PC-3 (cell line): ENCODE results near the gene MMP15. TPM values are rescaled to one million over a fixed set of nuclear protein-coding genes. Genes with fewer than 3 reads are reported as not detected.
A peak's percentile ranks its signal among the peaks of the same experiment; 100 is the strongest.

ENCODE experiments used
- ATAC-seq: fragments of 200-7000 bp; cut with Tn5 transposase; 2 replicates; pipeline ENCODE4 v1.9.1; 2020; ENCODE audit warnings: mild to moderate bottlenecking, moderate library complexity
- BruUV-seq: library from RNA; stranded (reverse); fragments of 400-500 nt; replicated peaks from 2 replicates; lab custom pipeline; 2021; lab: Mats Ljungman, UMichigan
- CTCF ChIA-PET: fragments of 300-600 bp; sonication (Branson Sonifier 250); formaldehyde crosslinking; loops from one replicate; lab custom pipeline; 2022; ENCODE audit warnings: antibody characterized with exemption; lab: Charles Lee
- POLR2A ChIA-PET: fragments of 300-600 bp; sonication (Branson Sonifier 250); formaldehyde crosslinking; loops from one replicate; lab custom pipeline; 2022; ENCODE audit warnings: antibody characterized with exemption; ENCODE audit not compliant: unreplicated experiment; lab: Charles Lee
- DNase-seq: peaks from one replicate; pipeline ENCODE4 v3.0.0-alpha.2; 2015
- H2AFZ ChIP-seq: fragments of 300-600 bp; sonication (generic); 2 replicates; pipeline ENCODE4 v1.6.0; 2016; ENCODE audit warnings: antibody characterized with exemption, low read length
- H3F3A ChIP-seq: fragments of 300-600 bp; sonication (generic); one replicate; pipeline ENCODE4 v1.6.0; 2017; ENCODE audit warnings: antibody characterized with exemption, low read length, control low read depth, mild to moderate bottlenecking; ENCODE audit not compliant: unreplicated experiment
- H3K27ac ChIP-seq: fragments of 300-600 bp; sonication (generic); 2 replicates; pipeline ENCODE4 v1.5.1; 2016; ENCODE audit warnings: mild to moderate bottlenecking, low read length
- H3K27me3 ChIP-seq: fragments of 300-600 bp; sonication (generic); 2 replicates; pipeline ENCODE4 v1.6.1; 2016; ENCODE audit warnings: low read length, mixed read lengths
- H3K36me3 ChIP-seq: fragments of 300-600 bp; sonication (generic); 2 replicates; pipeline ENCODE4 v1.6.1; 2016; ENCODE audit warnings: low read depth, mixed run types, low read length, mixed read lengths
- H3K4me1 ChIP-seq: fragments of 300-600 bp; sonication (generic); 2 replicates; pipeline ENCODE4 v1.5.1; 2016; ENCODE audit warnings: low read length; ENCODE audit not compliant: insufficient read depth
- H3K4me2 ChIP-seq: fragments of 300-600 bp; sonication (generic); 2 replicates; pipeline ENCODE4 v1.6.0; 2016; ENCODE audit warnings: low read length
- H3K4me3 ChIP-seq: fragments of 300-600 bp; sonication (generic); 2 replicates; pipeline ENCODE4 v1.5.1; 2016; ENCODE audit warnings: mild to moderate bottlenecking, low read length, mixed read lengths
- H3K79me2 ChIP-seq: fragments of 300-600 bp; sonication (generic); 2 replicates; pipeline ENCODE4 v1.6.1; 2017; ENCODE audit warnings: low read length, mixed read lengths
- H3K9ac ChIP-seq: fragments of 300-600 bp; sonication (generic); 2 replicates; pipeline ENCODE4 v1.6.0; 2016; ENCODE audit warnings: mild to moderate bottlenecking, low read length
- H3K9me2 ChIP-seq: fragments of 300-600 bp; sonication (generic); replicated peaks from 2 replicates; pipeline ENCODE4 v1.6.1; 2016; ENCODE audit warnings: mixed run types, low read length, mixed read lengths
- H3K9me3 ChIP-seq: fragments of 300-600 bp; sonication (generic); 2 replicates; pipeline ENCODE4 v1.6.1; 2016; ENCODE audit warnings: low read length, mixed read lengths
- H4K20me1 ChIP-seq: fragments of 300-600 bp; sonication (generic); 2 replicates; pipeline ENCODE4 v1.6.1; 2016; ENCODE audit warnings: low read length, mixed read lengths
- EZH2 ChIP-seq: fragments of 300-600 bp; sonication (generic); IDR thresholded peaks from one replicate; pipeline ENCODE4 v1.6.1; 2017; ENCODE audit warnings: antibody characterized with exemption, mild to moderate bottlenecking, low read length; ENCODE audit not compliant: unreplicated experiment
- EZH2phosphoT487 ChIP-seq: fragments of 300-600 bp; sonication (generic); IDR thresholded peaks from 2 replicates; pipeline ENCODE4 v1.6.1; 2018; ENCODE audit warnings: mild to moderate bottlenecking, antibody characterized with exemption, low read length, borderline replicate concordance
- intact Hi-C: fragments of 100-400 bp; cut with micrococcal nuclease; formaldehyde crosslinking; loops from 2 replicates; pipeline ENCODE4 v1.9.0; 2023
- total RNA-seq: library from RNA; depleted of rRNA; stranded (reverse); fragments of >200 nt; gene quantifications from 2 replicates; pipeline ENCODE4 v1.2.3, GENCODE V29; 2014
- TF ChIP-seq, protein P1 (sequence below): fragments of 300-600 bp; sonication (generic); conservative IDR thresholded peaks from 2 replicates; pipeline ENCODE4 v1.5.1; 2017; ENCODE audit warnings: antibody characterized with exemption, low read depth, mild to moderate bottlenecking, low read length

The MMP15 gene
- total RNA-seq, 1 experiment from 2014 or later: 6.3 TPM

DNA sequence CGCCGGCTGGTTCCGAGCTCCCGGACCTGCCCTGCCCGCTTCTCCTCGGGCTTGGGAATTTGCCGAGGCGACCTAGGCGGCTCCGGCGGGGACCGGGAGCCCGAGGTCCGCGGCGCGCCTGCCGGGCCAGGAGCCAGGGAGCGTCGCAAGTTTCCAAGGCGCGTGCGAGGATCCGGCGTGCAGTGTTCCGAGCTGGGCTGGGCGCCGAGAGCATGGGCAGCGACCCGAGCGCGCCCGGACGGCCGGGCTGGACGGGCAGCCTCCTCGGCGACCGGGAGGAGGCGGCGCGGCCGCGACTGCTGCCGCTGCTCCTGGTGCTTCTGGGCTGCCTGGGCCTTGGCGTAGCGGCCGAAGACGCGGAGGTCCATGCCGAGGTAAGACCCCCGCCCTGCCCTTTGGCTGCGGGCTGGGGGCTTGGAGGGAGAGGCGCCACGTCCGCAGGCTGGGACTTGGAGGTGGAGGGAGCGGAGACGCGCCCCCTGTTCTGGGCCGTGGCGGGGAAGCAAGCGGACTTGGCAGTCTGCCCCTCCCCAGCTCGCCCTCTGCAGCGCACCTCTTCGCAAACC is 668 bp downstream of the MMP15 start:
- no peak for TF ChIP-seq EZH2phosphoT487
- no peak for TF ChIP-seq EZH2
- TF ChIP-seq, protein P1, sequence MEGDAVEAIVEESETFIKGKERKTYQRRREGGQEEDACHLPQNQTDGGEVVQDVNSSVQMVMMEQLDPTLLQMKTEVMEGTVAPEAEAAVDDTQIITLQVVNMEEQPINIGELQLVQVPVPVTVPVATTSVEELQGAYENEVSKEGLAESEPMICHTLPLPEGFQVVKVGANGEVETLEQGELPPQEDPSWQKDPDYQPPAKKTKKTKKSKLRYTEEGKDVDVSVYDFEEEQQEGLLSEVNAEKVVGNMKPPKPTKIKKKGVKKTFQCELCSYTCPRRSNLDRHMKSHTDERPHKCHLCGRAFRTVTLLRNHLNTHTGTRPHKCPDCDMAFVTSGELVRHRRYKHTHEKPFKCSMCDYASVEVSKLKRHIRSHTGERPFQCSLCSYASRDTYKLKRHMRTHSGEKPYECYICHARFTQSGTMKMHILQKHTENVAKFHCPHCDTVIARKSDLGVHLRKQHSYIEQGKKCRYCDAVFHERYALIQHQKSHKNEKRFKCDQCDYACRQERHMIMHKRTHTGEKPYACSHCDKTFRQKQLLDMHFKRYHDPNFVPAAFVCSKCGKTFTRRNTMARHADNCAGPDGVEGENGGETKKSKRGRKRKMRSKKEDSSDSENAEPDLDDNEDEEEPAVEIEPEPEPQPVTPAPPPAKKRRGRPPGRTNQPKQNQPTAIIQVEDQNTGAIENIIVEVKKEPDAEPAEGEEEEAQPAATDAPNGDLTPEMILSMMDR: no peak
- Histone ChIP-seq H3K4me3 (peak overlapping the region; percentile 69), H3K9me2 (no peaks in the 10 kb centered on the region), H4K20me1 (no peaks in the 10 kb centered on the region), H3K27ac (no peak overlapping the region), H3K9ac (no peak overlapping the region), H2AFZ (peak overlapping the region; percentile 84), H3K27me3 (no peaks in the 10 kb centered on the region), H3F3A (no peaks in the 10 kb centered on the region), H3K4me1 (peaks cover 28% of the 10 kb centered on the region), H3K4me2 (peak overlapping the region; percentile 89), H3K36me3 (no peaks in the 10 kb centered on the region), H3K79me2 (no peaks in the 10 kb centered on the region), H3K9me3 (no peaks in the 10 kb centered on the region)
- ATAC-seq (peak; percentile 35), DNase-seq (peak; percentile 28)
- CTCF ChIA-PET: interaction anchor here (0.6 to 1.3 kb wide), 2 partner anchors 96 to 570 kb away, joined by 5 to 7 read pairs; no protein-coding TSS in a partner anchor
- intact Hi-C loops: loop anchor here (10.0 kb wide), 1 partner anchor 279 kb away; no protein-coding TSS in a partner anchor
- no TSS peak for BruUV-seq
- POLR2A ChIA-PET: no interaction called here

DNA sequence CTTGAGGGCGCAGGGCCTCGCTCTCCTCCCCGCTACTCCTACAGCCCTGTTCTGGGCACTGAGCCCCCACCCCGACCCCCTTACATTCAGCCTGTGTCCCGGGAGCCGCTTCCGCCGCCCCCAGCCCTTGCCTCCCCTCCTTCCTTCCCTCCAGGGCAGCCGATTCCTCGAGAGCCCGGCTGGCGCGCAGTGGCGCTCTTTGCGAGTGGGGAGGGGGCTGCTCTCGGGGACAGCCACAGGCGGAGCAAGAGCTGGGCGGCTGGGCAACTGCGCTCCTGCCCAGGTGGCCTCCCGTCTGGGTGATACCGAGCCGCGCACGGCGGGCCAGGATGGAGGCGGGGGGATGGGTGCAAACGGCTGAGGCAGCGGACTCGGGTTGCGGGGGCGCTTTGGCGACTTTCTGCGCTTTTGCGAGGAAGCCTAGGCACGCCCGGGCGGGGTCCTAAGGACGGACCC is 1.2 kb downstream of the MMP15 start:
- no peaks in the 10 kb centered on the region for H3K79me2 ChIP-seq
- peak overlapping the region; percentile 89 for H3K4me2 ChIP-seq
- no peaks in the 10 kb centered on the region for H3K36me3 ChIP-seq
- no peak for ATAC-seq
- no peak for DNase-seq
- no peak for TF ChIP-seq EZH2phosphoT487
- TF ChIP-seq, protein P1: no peak
- TF ChIP-seq EZH2: no peak
- peaks cover 23% of the 10 kb centered on the region for H3K4me1 ChIP-seq
- H3F3A ChIP-seq: no peaks in the 10 kb centered on the region
- no peaks in the 10 kb centered on the region for H4K20me1 ChIP-seq
- H3K27ac ChIP-seq: no peak overlapping the region
- ChIA-PET CTCF (interaction anchor here (1.3 kb wide), 1 partner anchor 95 kb away, joined by 5 read pairs; no protein-coding TSS in a partner anchor), POLR2A (no interaction called here)
- no peaks in the 10 kb centered on the region for H3K9me2 ChIP-seq
- peak overlapping the region; percentile 84 for H2AFZ ChIP-seq
- intact Hi-C loops: loop anchor here (10.0 kb wide), 1 partner anchor 278 kb away; no protein-coding TSS in a partner anchor
- no TSS peak for BruUV-seq
- H3K27me3 ChIP-seq: no peaks in the 10 kb centered on the region
- peak overlapping the region; percentile 69 for H3K4me3 ChIP-seq
- no peak overlapping the region for H3K9ac ChIP-seq
- no peaks in the 10 kb centered on the region for H3K9me3 ChIP-seq
